Measurements from ENCODE around the gene CTNNA2.

The CTNNA2 gene

DNA sequence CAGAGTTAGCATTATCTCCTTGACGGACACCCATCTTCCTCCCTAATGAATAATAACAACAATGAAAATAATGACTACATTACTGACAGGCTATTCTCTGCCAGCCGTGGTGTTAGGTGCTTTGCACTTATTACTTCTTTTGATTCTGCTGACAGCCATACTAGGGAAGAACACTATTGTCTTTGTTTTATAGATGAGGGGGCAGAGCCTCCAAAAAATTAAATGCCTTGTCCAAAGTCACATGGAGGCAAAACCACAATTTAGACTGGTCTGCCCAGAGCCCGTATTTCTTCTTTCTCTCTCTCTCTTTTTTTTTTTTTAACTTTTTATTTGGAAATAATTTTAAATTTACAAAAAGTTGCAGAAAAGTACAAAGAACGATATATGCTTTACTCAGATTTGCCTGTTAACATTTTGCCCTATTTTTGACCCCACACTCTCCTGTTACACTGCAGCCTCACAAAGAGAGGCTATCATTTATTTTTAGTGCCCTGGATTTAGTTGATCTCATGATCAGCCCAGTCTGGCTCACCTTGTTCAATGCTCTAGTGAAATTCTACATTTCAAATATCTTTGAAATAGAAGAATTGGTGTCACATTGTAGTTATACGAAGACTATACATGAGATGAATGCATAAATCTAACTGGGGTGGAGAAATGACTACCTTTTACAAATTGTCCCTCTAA, 422.3 kb downstream of the CTNNA2 start:
- TF ChIP-seq, protein P1, sequence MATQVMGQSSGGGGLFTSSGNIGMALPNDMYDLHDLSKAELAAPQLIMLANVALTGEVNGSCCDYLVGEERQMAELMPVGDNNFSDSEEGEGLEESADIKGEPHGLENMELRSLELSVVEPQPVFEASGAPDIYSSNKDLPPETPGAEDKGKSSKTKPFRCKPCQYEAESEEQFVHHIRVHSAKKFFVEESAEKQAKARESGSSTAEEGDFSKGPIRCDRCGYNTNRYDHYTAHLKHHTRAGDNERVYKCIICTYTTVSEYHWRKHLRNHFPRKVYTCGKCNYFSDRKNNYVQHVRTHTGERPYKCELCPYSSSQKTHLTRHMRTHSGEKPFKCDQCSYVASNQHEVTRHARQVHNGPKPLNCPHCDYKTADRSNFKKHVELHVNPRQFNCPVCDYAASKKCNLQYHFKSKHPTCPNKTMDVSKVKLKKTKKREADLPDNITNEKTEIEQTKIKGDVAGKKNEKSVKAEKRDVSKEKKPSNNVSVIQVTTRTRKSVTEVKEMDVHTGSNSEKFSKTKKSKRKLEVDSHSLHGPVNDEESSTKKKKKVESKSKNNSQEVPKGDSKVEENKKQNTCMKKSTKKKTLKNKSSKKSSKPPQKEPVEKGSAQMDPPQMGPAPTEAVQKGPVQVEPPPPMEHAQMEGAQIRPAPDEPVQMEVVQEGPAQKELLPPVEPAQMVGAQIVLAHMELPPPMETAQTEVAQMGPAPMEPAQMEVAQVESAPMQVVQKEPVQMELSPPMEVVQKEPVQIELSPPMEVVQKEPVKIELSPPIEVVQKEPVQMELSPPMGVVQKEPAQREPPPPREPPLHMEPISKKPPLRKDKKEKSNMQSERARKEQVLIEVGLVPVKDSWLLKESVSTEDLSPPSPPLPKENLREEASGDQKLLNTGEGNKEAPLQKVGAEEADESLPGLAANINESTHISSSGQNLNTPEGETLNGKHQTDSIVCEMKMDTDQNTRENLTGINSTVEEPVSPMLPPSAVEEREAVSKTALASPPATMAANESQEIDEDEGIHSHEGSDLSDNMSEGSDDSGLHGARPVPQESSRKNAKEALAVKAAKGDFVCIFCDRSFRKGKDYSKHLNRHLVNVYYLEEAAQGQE (IDR thresholded peaks at IDR 0.05; ENCODE audit: insufficient read depth in 1 of 2, low read depth in 2 of 2, low read length in 2 of 2), result no peak
- TF ChIP-seq SIN3A (IDR thresholded peaks at IDR 0.05; ENCODE audit: borderline replicate concordance, insufficient read depth, low read length) (no peak), POLR2AphosphoS5 (IDR thresholded peaks at IDR 0.05; ENCODE audit: low read depth, low read length) (no peak), FOXP2 (optimal IDR thresholded peaks at IDR 0.05; ENCODE audit: borderline replicate concordance, extremely low read depth, extremely low read length, insufficient read depth) (no peak), TAF1 (IDR thresholded peaks at IDR 0.05; ENCODE audit: borderline replicate concordance, insufficient read depth, low read length) (no peak)

DNA sequence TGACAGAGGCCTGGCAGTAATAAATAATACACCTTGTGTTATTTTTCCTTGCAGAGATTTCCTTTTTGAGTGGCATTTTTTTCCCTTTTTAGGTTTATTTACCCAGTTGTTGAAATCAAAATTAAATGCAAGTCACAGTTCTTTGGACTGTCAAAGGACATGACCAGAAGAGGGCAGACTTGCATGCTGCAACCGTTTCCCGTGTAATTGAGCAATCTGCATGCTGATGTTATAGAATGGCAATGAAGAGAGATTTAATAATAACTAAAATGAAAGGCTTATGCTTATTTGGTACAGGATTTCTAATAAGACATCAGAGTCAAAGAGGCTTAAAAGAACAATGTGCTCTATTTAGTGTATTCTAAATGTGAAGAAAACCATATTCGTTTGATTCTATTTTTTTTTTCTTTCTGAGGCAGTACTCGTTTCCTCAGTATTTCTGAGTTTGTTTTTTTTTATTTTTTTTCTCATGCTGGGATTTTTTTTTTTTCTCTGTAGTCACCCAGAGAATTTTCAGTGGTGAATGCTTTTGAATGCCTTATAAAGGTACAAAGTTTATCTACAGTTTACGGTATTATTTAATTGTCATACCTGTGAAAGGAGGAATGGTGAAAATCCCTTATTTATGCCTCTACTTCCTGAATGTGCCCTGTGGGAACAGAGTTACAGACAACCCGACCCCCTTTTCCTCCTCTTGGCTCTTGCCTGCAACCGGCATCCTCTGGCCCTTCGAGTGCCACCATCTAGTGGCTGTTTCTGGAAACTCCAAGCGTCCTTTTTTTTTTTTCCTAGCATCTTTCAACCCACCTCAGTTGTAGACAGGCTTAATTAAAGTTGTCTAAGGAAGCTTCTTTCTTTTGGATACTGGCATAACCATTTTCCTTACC, 423.2 kb downstream of the CTNNA2 start:
- TF ChIP-seq POLR2AphosphoS5 (IDR thresholded peaks at IDR 0.05; ENCODE audit: low read depth, low read length) (no peak), SIN3A (IDR thresholded peaks at IDR 0.05; ENCODE audit: borderline replicate concordance, insufficient read depth, low read length) (no peak), FOXP2 (optimal IDR thresholded peaks at IDR 0.05; ENCODE audit: borderline replicate concordance, extremely low read depth, extremely low read length, insufficient read depth) (no peak)
- TF ChIP-seq, protein P1 (IDR thresholded peaks at IDR 0.05; ENCODE audit: insufficient read depth in 1 of 2, low read depth in 2 of 2, low read length in 2 of 2), result no peak

DNA sequence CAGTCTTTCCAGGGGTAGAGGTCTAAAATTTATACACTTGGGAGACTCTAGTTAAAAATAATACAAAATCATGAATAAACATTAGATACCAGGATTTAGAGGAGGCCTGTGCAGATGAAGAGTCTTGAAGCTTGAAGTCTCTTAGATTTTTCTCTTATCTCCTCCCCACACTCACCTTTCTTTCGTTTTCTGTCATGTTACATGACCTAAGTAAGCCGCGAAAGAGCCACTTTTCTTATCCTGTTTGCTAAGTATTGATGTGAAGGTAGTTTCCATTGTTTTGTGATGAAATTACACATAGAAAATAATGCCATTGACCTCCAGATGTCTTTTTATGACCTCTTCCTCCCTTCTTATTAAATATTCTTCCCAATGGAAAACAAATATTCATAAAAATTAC, 423.9 kb downstream of the CTNNA2 start:
- TF ChIP-seq POLR2AphosphoS5 (IDR thresholded peaks at IDR 0.05; ENCODE audit: low read depth, low read length) (no peak), TAF1 (IDR thresholded peaks at IDR 0.05; ENCODE audit: borderline replicate concordance, insufficient read depth, low read length) (no peak), FOXP2 (optimal IDR thresholded peaks at IDR 0.05; ENCODE audit: borderline replicate concordance, extremely low read depth, extremely low read length, insufficient read depth) (no peak), SIN3A (IDR thresholded peaks at IDR 0.05; ENCODE audit: borderline replicate concordance, insufficient read depth, low read length) (no peak)
- TF ChIP-seq, protein P1 (IDR thresholded peaks at IDR 0.05; ENCODE audit: insufficient read depth in 1 of 2, low read depth in 2 of 2, low read length in 2 of 2), result no peak

DNA sequence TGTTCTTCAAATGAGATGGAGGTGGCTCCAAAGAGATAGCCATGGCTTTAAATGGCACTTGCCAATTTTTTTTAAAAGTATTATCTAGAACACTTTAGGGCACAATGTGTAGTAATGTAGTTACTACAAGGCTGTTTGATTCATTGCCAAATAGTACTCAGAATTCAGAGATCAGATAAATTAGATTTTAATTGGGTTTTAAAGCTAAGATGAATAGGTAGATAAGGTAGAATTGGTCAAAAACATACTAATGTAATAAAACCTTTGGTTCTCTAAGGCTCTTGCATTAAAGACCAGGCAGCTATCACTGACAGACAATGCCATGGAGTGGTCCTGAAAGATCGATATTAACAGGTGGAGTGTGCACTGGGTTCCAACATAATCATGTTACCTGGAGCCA, 425.8 kb downstream of the CTNNA2 start:
- TF ChIP-seq POLR2AphosphoS5 (IDR thresholded peaks at IDR 0.05; ENCODE audit: low read depth, low read length) (no peak), SIN3A (IDR thresholded peaks at IDR 0.05; ENCODE audit: borderline replicate concordance, insufficient read depth, low read length) (no peak), FOXP2 (optimal IDR thresholded peaks at IDR 0.05; ENCODE audit: borderline replicate concordance, extremely low read depth, extremely low read length, insufficient read depth) (no peak), TAF1 (IDR thresholded peaks at IDR 0.05; ENCODE audit: borderline replicate concordance, insufficient read depth, low read length) (no peak)
- TF ChIP-seq, protein P1 (IDR thresholded peaks at IDR 0.05; ENCODE audit: insufficient read depth in 1 of 2, low read depth in 2 of 2, low read length in 2 of 2), result no peak
